K562 (cell line): ENCODE measurements around the gene NHSL2. TPM values are rescaled to one million over a fixed set of nuclear protein-coding genes. Genes with fewer than 3 reads are reported as not detected.

Source experiments
- ATAC-seq: fragments of 200-7000 bp; cut with Tn5 transposase; 3 replicates; pipeline ENCODE4 v1.9.1; 2020; ENCODE audit warnings: moderate library complexity
- BruUV-seq: library from RNA; stranded (reverse); fragments of 400-500 nt; replicated peaks from 2 replicates; lab custom pipeline; 2021; lab: Mats Ljungman, UMichigan
- CTCF ChIA-PET: fragments of 300-600 bp; formaldehyde crosslinking; extraction: SDS; loops from one replicate; lab custom pipeline; 2021; ENCODE audit warnings: low intra/inter-chr PET ratio; lab: Yijun Ruan, JAX
- POLR2A ChIA-PET: fragments of 300-600, 350-650 bp; sonication (Branson Sonifier 250); formaldehyde crosslinking; extraction: SDS; loops from one replicate; lab custom pipeline; 2021; ENCODE audit warnings: antibody characterized with exemption, inconsistent platforms; lab: Yijun Ruan, JAX
- DNase-seq, 4 experiments: peaks; one replicate each; pipeline versions ENCODE4 v3.0.0 to v3.0.0-alpha.2; 2011 to 2018; ENCODE audit warnings: low spot score in 3 of 4, mixed read lengths in 3 of 4; ENCODE audit errors: extremely low read depth in 1 of 4
- FAIRE-seq: peaks from 2 replicates; lab custom pipeline; 2011; peaks lifted over from hg19 to GRCh38; lab: Jason Lieb, UNC
- H2AFZ ChIP-seq: 2 replicates; pipeline ENCODE4 v1.6.0; 2011; ENCODE audit warnings: low read depth, low read length, control low read depth, inconsistent platforms
- H3K27ac ChIP-seq: fragments of 200-600 bp; 3 replicates; pipeline ENCODE4 v1.8.0; 2011; ENCODE audit warnings: low read depth, mild to moderate bottlenecking, control low read depth, inconsistent platforms, low read length, moderate library complexity, mixed read lengths; ENCODE audit errors: extremely low read depth
- H3K27me3 ChIP-seq, 2 experiments: fragments of 300-600 bp in 1 of 2; 2 replicates in 1 of 2; 3 replicates in 1 of 2; pipeline versions ENCODE4 v1.6.0 to v1.8.0; 2011; ENCODE audit warnings: inconsistent platforms in 2 of 2, low read length in 2 of 2, mild to moderate bottlenecking in 1 of 2, mixed read lengths in 1 of 2, moderate library complexity in 1 of 2; ENCODE audit not compliant: control insufficient read depth in 2 of 2, insufficient read depth in 2 of 2
- H3K36me3 ChIP-seq: fragments of 300-600 bp; 3 replicates; pipeline ENCODE4 v1.8.0; 2011; ENCODE audit warnings: mild to moderate bottlenecking, low read length, inconsistent platforms; ENCODE audit not compliant: control insufficient read depth, insufficient read depth
- H3K4me1 ChIP-seq, 2 experiments: fragments of 200-600 bp in 1 of 2; replicated peaks in 1 of 2; 2 replicates in 1 of 2; 3 replicates in 1 of 2; pipeline versions ENCODE4 v1.5.1 to v1.8.0; 2011; ENCODE audit warnings: inconsistent platforms in 2 of 2, low read length in 2 of 2, mild to moderate bottlenecking in 1 of 2, mixed read lengths in 1 of 2, moderate library complexity in 1 of 2; ENCODE audit not compliant: control insufficient read depth in 2 of 2, insufficient read depth in 2 of 2
- H3K4me2 ChIP-seq: 2 replicates; pipeline ENCODE4 v1.6.1; 2011; ENCODE audit warnings: low read length, control low read depth, inconsistent platforms, mixed read lengths; ENCODE audit not compliant: insufficient read depth
- H3K4me3 ChIP-seq: fragments of 200-600 bp; sonication (generic), shearing (Covaris generic); 2 replicates; pipeline ENCODE4 v1.5.1; 2016; ENCODE audit warnings: control low read depth, inconsistent platforms
- H3K79me2 ChIP-seq: fragments of 200-600 bp; 3 replicates; pipeline ENCODE4 v1.8.0; 2011; ENCODE audit warnings: low read length, inconsistent platforms; ENCODE audit not compliant: control insufficient read depth, insufficient read depth
- H3K9ac ChIP-seq, 2 experiments: 2 replicates each; pipeline versions ENCODE4 v1.6.0 to v1.6.1; 2011; ENCODE audit warnings: low read depth in 2 of 2, low read length in 2 of 2, control low read depth in 1 of 2, inconsistent platforms in 1 of 2, mild to moderate bottlenecking in 1 of 2, mixed read lengths in 1 of 2; ENCODE audit not compliant: insufficient read depth in 1 of 2
- H3K9me1 ChIP-seq: one replicate; pipeline ENCODE4 v1.6.0; 2011; ENCODE audit warnings: inconsistent platforms, mild to moderate bottlenecking, low read length, moderate library complexity; ENCODE audit not compliant: control insufficient read depth, insufficient read depth
- H3K9me3 ChIP-seq: replicated peaks from 2 replicates; pipeline ENCODE4 v1.5.1; 2011; ENCODE audit warnings: low read depth, low read length, inconsistent platforms; ENCODE audit not compliant: control insufficient read depth, insufficient read depth
- H4K20me1 ChIP-seq: replicated peaks from 2 replicates; pipeline ENCODE4 v1.6.1; 2011; ENCODE audit warnings: low read length, inconsistent platforms, mixed read lengths; ENCODE audit not compliant: control insufficient read depth, insufficient read depth
- ADNP ChIP-seq: fragments of 200-800 bp; sonication (Bioruptor generic); IDR thresholded peaks from 2 replicates; pipeline ENCODE4 v1.6.1; 2016; ENCODE audit warnings: missing genetic modification characterization, missing compliant biosample characterization
- E2F3 ChIP-seq: fragments of 250-450 bp; sonication (Bioruptor Pico); IDR thresholded peaks from 2 replicates; pipeline ENCODE4 v1.4.0; 2020; ENCODE audit warnings: mild to moderate bottlenecking
- PPARD ChIP-seq: fragments of 250-450 bp; sonication (Bioruptor Pico); IDR thresholded peaks from 2 replicates; pipeline ENCODE4 v1.8.0; 2022; ENCODE audit warnings: inconsistent platforms, mild to moderate bottlenecking, moderate library complexity
- PTRF ChIP-seq: fragments of 450-650 bp; IDR thresholded peaks from 2 replicates; pipeline ENCODE4 v1.6.1; 2016; ENCODE audit warnings: mild to moderate bottlenecking, missing genetic modification characterization, missing compliant biosample characterization
- SMAD3 ChIP-seq: fragments of 450-650 bp; formaldehyde crosslinking; conservative IDR thresholded peaks from 2 replicates; pipeline ENCODE4 v1.4.0; 2020; ENCODE audit warnings: mild to moderate bottlenecking
- SRSF9 ChIP-seq: fragments of 200-400 bp; formaldehyde crosslinking; IDR thresholded peaks from 2 replicates; pipeline ENCODE4 v1.6.1; 2017; ENCODE audit warnings: low read depth, low read length, borderline replicate concordance
- STAT5B ChIP-seq: fragments of 250-450 bp; sonication (Bioruptor Pico); IDR thresholded peaks from 2 replicates; pipeline ENCODE4 v1.8.0; 2021; ENCODE audit warnings: mild to moderate bottlenecking, inconsistent platforms
- TOE1 ChIP-seq, 2 experiments: fragments of 450-650 bp in 1 of 2; sonication (generic) in 1 of 2; formaldehyde crosslinking in 1 of 2; IDR thresholded peaks; 2 replicates each; pipeline versions ENCODE4 v1.7.1 to v1.8.0; 2016 to 2022; ENCODE audit warnings: borderline replicate concordance in 2 of 2, mild to moderate bottlenecking in 2 of 2, antibody characterized with exemption in 1 of 2, inconsistent platforms in 1 of 2, low read depth in 1 of 2, missing genetic modification reagents in 1 of 2, moderate library complexity in 1 of 2
- ZNF143 ChIP-seq: sonication (generic); formaldehyde crosslinking; IDR thresholded peaks from 2 replicates; pipeline ENCODE4 v1.9.0; 2022; ENCODE audit warnings: mild to moderate bottlenecking, missing genetic modification reagents
- ZNF3 ChIP-seq: fragments of 250-450 bp; sonication (Bioruptor Pico); IDR thresholded peaks from 2 replicates; pipeline ENCODE4 v1.5.0; 2021; ENCODE audit warnings: mild to moderate bottlenecking, moderate library complexity
- ZNF445 ChIP-seq: fragments of 250-450 bp; sonication (Bioruptor Pico); IDR thresholded peaks from 2 replicates; pipeline ENCODE4 v1.4.0; 2020; ENCODE audit warnings: low read depth, mild to moderate bottlenecking, moderate library complexity
- WGBS: fragments of 100-300 bp; shearing (Covaris generic); methylation state at CpG from one replicate; pipeline ENCODE4 v1.1.6; 2016; ENCODE audit warnings: low coverage, mixed read lengths; ENCODE audit not compliant: insufficient coverage; ENCODE audit errors: missing lambda C conversion rate; 5-methylcytosine and 5-hydroxymethylcytosine counted together
- in situ Hi-C: fragments of 300-500 bp; cut with MboI; formaldehyde crosslinking; loops from 4 replicates; pipeline ENCODE4 v1.15.0; 2018; ENCODE audit warnings: inconsistent platforms, mixed read lengths
- intact Hi-C: fragments of 100-400 bp; cut with micrococcal nuclease; formaldehyde crosslinking; loops from 2 replicates; pipeline ENCODE4 v1.14.2; 2022
- polyA plus RNA-seq, 8 experiments: library from polyadenylated mRNA; depleted of rRNA in 4 of 8; stranded (reverse) in 5 of 8; unstranded in 3 of 8; fragments of >200 nt; fragmentation: Nextera tagmentation in 2 of 8; fragmentation: Illumina TruSeq in 1 of 8; extraction: Ambion mirVana in 2 of 8; extraction: Trizol in 1 of 8; gene quantifications; 2 replicates each; pipeline versions ENCODE4 v1.2.1 to v1.2.3, GENCODE V29; 2011 to 2014; ENCODE audit warnings: inconsistent platforms in 1 of 8, missing spikeins in 1 of 8
- total RNA-seq, 7 experiments: library from RNA; depleted of rRNA in 6 of 7; stranded (reverse); fragments of >200 nt in 6 of 7; fragmentation: Illumina TruSeq in 2 of 7; extraction: Trizol in 2 of 7; gene quantifications; 2 replicates each; pipeline versions ENCODE4 v1.2.1 to v1.2.3, GENCODE V29; 2011 to 2021; ENCODE audit warnings: low replicate concordance in 1 of 7

Gene NHSL2
- total and polyA plus RNA-seq, 9 of the 15 experiments (the other 6 are each of a cell fraction or from before 2014, with no cell fraction given), result 0.02 TPM; not detected in 8

- in situ Hi-C loops, result no loop called here
- Histone ChIP-seq H3K79me2 (no peaks in the 10 kb centered on the region), H2AFZ (no peak overlapping the region), H3K9ac (no peak overlapping the region), H3K27me3 (peaks cover 0 to 37% of the 10 kb centered on the region in 2 experiments; a peak in 3 of 5 replicates), H3K4me1 (no peaks in the 10 kb centered on the region), H4K20me1 (0 out of 2 replicates have a peak, but pooled peaks cover 3% of the 10 kb centered on the region), H3K9me1 (no peaks in the 10 kb centered on the region), H3K4me2 (no peak overlapping the region), H3K4me3 (no peak overlapping the region), H3K9me3 (no peaks in the 10 kb centered on the region), H3K36me3 (no peaks in the 10 kb centered on the region), H3K27ac (no peak overlapping the region)
- DNase-seq (no peak), FAIRE-seq (no peak), ATAC-seq (no peak)
- POLR2A ChIA-PET, result no interaction called here
- 5% methylated on average over 2 of the region's 2 CpGs for WGBS
- no TSS peak for BruUV-seq
- TF ChIP-seq ZNF3 (CRISPR knock-in tag) (no peak), STAT5B (CRISPR knock-in tag) (no peak), PPARD (CRISPR knock-in tag) (no peak), ADNP (no peak), ZNF143 (CRISPR knock-in tag) (no peak), SRSF9 (no peak), SMAD3 (CRISPR knock-in tag) (no peak), PTRF (no peak), TOE1 (IDR thresholded peaks at IDR 0.05; ENCODE audit: borderline replicate concordance) (no peak), TOE1 (CRISPR knock-in tag; IDR thresholded peaks at IDR 0.05; ENCODE audit: borderline replicate concordance, low read depth) (no peak), E2F3 (CRISPR knock-in tag) (no peak), ZNF445 (CRISPR knock-in tag) (no peak)
- intact Hi-C loops, result no loop called here
- CTCF ChIA-PET, result no interaction called here
Measured at GRCh38 chrX:72083291-72083690, 172.6 kb downstream of the NHSL2 start.
